ENCODE results near the gene CAMTA1.

The CAMTA1 gene

GRCh38 chr1:7721940-7722669 is 936.9 kb downstream of the CAMTA1 start:
- WGBS: 84% methylated on average over 4 of the region's 5 CpGs
- Histone ChIP-seq H3K4me3 (ENCODE audit: low read length) (no peak overlapping the region), H3K4me1 (ENCODE audit: insufficient read depth, low read length) (peaks cover 5% of the 10 kb centered on the region; the same call in 1 of the 2 replicates), H3K36me3 (ENCODE audit: insufficient read depth, low read length) (no peaks in the 10 kb centered on the region), H3K27ac (ENCODE audit: low read depth, low read length) (no peak overlapping the region), H3K9ac (ENCODE audit: low read depth, low read length) (no peak overlapping the region), H3K27me3 (ENCODE audit: insufficient read depth, low read length) (no peaks in the 10 kb centered on the region), H3K9me3 (ENCODE audit: insufficient read depth, low read depth, low read length) (no peaks in the 10 kb centered on the region)

DNA sequence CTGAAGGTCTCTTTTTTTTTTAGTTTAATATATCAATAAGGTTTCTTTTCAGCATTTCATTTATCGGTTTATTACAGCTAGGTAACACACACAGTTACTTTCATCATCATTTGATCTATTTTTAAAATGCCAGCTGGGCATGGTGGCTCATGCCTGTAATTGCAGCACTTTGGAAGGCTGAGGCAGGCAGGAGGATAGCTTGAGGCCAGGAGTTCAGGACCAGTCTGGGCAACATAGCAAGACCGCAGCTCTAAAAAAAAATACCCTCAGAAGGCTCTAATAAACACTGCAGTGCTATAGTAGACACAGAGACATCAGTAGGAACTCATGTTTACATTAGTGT is 937.4 kb downstream of the CAMTA1 start:
- Histone ChIP-seq H3K9me3 (ENCODE audit: insufficient read depth, low read depth, low read length) (no peaks in the 10 kb centered on the region), H3K36me3 (ENCODE audit: insufficient read depth, low read length) (no peaks in the 10 kb centered on the region), H3K27ac (ENCODE audit: low read depth, low read length) (no peak overlapping the region), H3K4me1 (ENCODE audit: insufficient read depth, low read length) (peaks cover 5% of the 10 kb centered on the region; the same call in 1 of the 2 replicates), H3K4me3 (ENCODE audit: low read length) (no peak overlapping the region), H3K27me3 (ENCODE audit: insufficient read depth, low read length) (no peaks in the 10 kb centered on the region), H3K9ac (ENCODE audit: low read depth, low read length) (no peak overlapping the region)
- 91% methylated on average over 1 of the region's 2 CpGs for WGBS

- H3K27me3 ChIP-seq (ENCODE audit: insufficient read depth, low read length): no peaks in the 10 kb centered on the region
- no peak overlapping the region for H3K4me3 ChIP-seq (ENCODE audit: low read length)
- WGBS: 96% methylated on average over 7 of the region's 7 CpGs
- H3K9me3 ChIP-seq (ENCODE audit: insufficient read depth, low read depth, low read length): no peaks in the 10 kb centered on the region
- no peaks in the 10 kb centered on the region for H3K4me1 ChIP-seq (ENCODE audit: insufficient read depth, low read length)
- no peak overlapping the region for H3K27ac ChIP-seq (ENCODE audit: low read depth, low read length)
- no peak overlapping the region for H3K9ac ChIP-seq (ENCODE audit: low read depth, low read length)
- no peaks in the 10 kb centered on the region for H3K36me3 ChIP-seq (ENCODE audit: insufficient read depth, low read length)
Observed at GRCh38 chr1:7726623-7727022, 941.4 kb downstream of the CAMTA1 start.

GRCh38 chr1:7727809-7728471 is 942.7 kb downstream of the CAMTA1 start:
- H3K27ac ChIP-seq (ENCODE audit: low read depth, low read length): no peak overlapping the region
- WGBS: 84% methylated on average over 14 of the region's 14 CpGs
- H3K9ac ChIP-seq (ENCODE audit: low read depth, low read length): no peak overlapping the region
- H3K36me3 ChIP-seq (ENCODE audit: insufficient read depth, low read length): no peaks in the 10 kb centered on the region
- no peaks in the 10 kb centered on the region for H3K4me1 ChIP-seq (ENCODE audit: insufficient read depth, low read length)
- H3K4me3 ChIP-seq (ENCODE audit: low read length): no peak overlapping the region
- no peaks in the 10 kb centered on the region for H3K9me3 ChIP-seq (ENCODE audit: insufficient read depth, low read depth, low read length)
- no peaks in the 10 kb centered on the region for H3K27me3 ChIP-seq (ENCODE audit: insufficient read depth, low read length)

GRCh38 chr1:7729761-7730160 is 944.5 kb downstream of the CAMTA1 start:
- Histone ChIP-seq H3K4me1 (ENCODE audit: insufficient read depth, low read length) (no peaks in the 10 kb centered on the region), H3K4me3 (ENCODE audit: low read length) (no peak overlapping the region), H3K9me3 (ENCODE audit: insufficient read depth, low read depth, low read length) (no peaks in the 10 kb centered on the region), H3K36me3 (ENCODE audit: insufficient read depth, low read length) (no peaks in the 10 kb centered on the region), H3K27ac (ENCODE audit: low read depth, low read length) (no peak overlapping the region), H3K27me3 (ENCODE audit: insufficient read depth, low read length) (no peaks in the 10 kb centered on the region), H3K9ac (ENCODE audit: low read depth, low read length) (no peak overlapping the region)
- 98% methylated on average over 5 of the region's 5 CpGs for WGBS

- H3K4me1 ChIP-seq (ENCODE audit: insufficient read depth, low read length): no peaks in the 10 kb centered on the region
- WGBS: 94% methylated on average over 19 of the region's 19 CpGs
- peaks cover 6% of the 10 kb centered on the region for H3K36me3 ChIP-seq (ENCODE audit: insufficient read depth, low read length)
- H3K27ac ChIP-seq (ENCODE audit: low read depth, low read length): no peak overlapping the region
- H3K9ac ChIP-seq (ENCODE audit: low read depth, low read length): no peak overlapping the region
- H3K9me3 ChIP-seq (ENCODE audit: insufficient read depth, low read depth, low read length): no peaks in the 10 kb centered on the region
- H3K27me3 ChIP-seq (ENCODE audit: insufficient read depth, low read length): no peaks in the 10 kb centered on the region
- H3K4me3 ChIP-seq (ENCODE audit: low read length): no peak overlapping the region
Observed at GRCh38 chr1:7732331-7732730, 947.1 kb downstream of the CAMTA1 start.

- Histone ChIP-seq H3K4me3 (ENCODE audit: low read length) (no peak overlapping the region), H3K27me3 (ENCODE audit: insufficient read depth, low read length) (no peaks in the 10 kb centered on the region), H3K9me3 (ENCODE audit: insufficient read depth, low read depth, low read length) (no peaks in the 10 kb centered on the region), H3K27ac (ENCODE audit: low read depth, low read length) (no peak overlapping the region), H3K9ac (ENCODE audit: low read depth, low read length) (no peak overlapping the region), H3K36me3 (ENCODE audit: insufficient read depth, low read length) (peaks cover 16% of the 10 kb centered on the region), H3K4me1 (ENCODE audit: insufficient read depth, low read length) (no peaks in the 10 kb centered on the region)
- WGBS: no CpG with 5 or more reads among the region's 2 CpGs
Observed at GRCh38 chr1:7733276-7733675, 948.0 kb downstream of the CAMTA1 start.

DNA sequence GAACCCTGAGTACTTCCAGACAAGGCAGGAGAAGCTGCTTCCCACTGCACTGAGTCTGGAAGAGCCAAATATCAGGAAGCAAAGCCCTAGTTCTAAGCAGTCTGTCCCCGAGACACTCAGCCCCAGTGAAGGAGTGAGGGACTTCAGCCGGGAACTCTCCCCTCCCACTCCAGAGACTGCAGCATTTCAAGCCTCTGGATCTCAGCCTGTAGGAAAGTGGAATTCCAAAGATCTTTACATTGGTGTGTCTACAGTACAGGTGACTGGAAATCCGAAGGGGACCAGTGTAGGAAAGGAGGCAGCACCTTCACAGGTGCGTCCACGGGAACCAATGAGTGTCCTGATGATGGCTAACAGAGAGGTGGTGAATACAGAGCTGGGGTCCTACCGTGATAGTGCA is 952.8 kb downstream of the CAMTA1 start:
- Histone ChIP-seq H3K4me1 (ENCODE audit: insufficient read depth, low read length) (no peaks in the 10 kb centered on the region), H3K27ac (ENCODE audit: low read depth, low read length) (no peak overlapping the region), H3K9me3 (ENCODE audit: insufficient read depth, low read depth, low read length) (no peaks in the 10 kb centered on the region), H3K9ac (ENCODE audit: low read depth, low read length) (no peak overlapping the region), H3K27me3 (ENCODE audit: insufficient read depth, low read length) (no peaks in the 10 kb centered on the region), H3K4me3 (ENCODE audit: low read length) (no peak overlapping the region), H3K36me3 (ENCODE audit: insufficient read depth, low read length) (peaks cover 25% of the 10 kb centered on the region)
- 94% methylated on average over 6 of the region's 6 CpGs for WGBS

GRCh38 chr1:7743346-7743745 is 958.1 kb downstream of the CAMTA1 start:
- Histone ChIP-seq H3K27me3 (ENCODE audit: insufficient read depth, low read length) (no peaks in the 10 kb centered on the region), H3K4me3 (ENCODE audit: low read length) (no peak overlapping the region), H3K4me1 (ENCODE audit: insufficient read depth, low read length) (no peaks in the 10 kb centered on the region), H3K9me3 (ENCODE audit: insufficient read depth, low read depth, low read length) (no peaks in the 10 kb centered on the region), H3K36me3 (ENCODE audit: insufficient read depth, low read length) (peaks cover 25% of the 10 kb centered on the region), H3K9ac (ENCODE audit: low read depth, low read length) (no peak overlapping the region), H3K27ac (ENCODE audit: low read depth, low read length) (no peak overlapping the region)
- 94% methylated on average over 6 of the region's 6 CpGs for WGBS

GRCh38 chr1:7744882-7745281 is 959.6 kb downstream of the CAMTA1 start:
- Histone ChIP-seq H3K4me3 (ENCODE audit: low read length) (no peak overlapping the region), H3K27me3 (ENCODE audit: insufficient read depth, low read length) (no peaks in the 10 kb centered on the region), H3K9me3 (ENCODE audit: insufficient read depth, low read depth, low read length) (no peaks in the 10 kb centered on the region), H3K4me1 (ENCODE audit: insufficient read depth, low read length) (no peaks in the 10 kb centered on the region), H3K36me3 (ENCODE audit: insufficient read depth, low read length) (peaks cover 20% of the 10 kb centered on the region), H3K27ac (ENCODE audit: low read depth, low read length) (no peak overlapping the region), H3K9ac (ENCODE audit: low read depth, low read length) (no peak overlapping the region)
- 93% methylated on average over 9 of the region's 9 CpGs for WGBS

- Histone ChIP-seq H3K27ac (ENCODE audit: low read depth, low read length) (no peak overlapping the region), H3K4me1 (ENCODE audit: insufficient read depth, low read length) (no peaks in the 10 kb centered on the region), H3K9me3 (ENCODE audit: insufficient read depth, low read depth, low read length) (no peaks in the 10 kb centered on the region), H3K36me3 (ENCODE audit: insufficient read depth, low read length) (peaks cover 23% of the 10 kb centered on the region), H3K27me3 (ENCODE audit: insufficient read depth, low read length) (no peaks in the 10 kb centered on the region), H3K9ac (ENCODE audit: low read depth, low read length) (no peak overlapping the region), H3K4me3 (ENCODE audit: low read length) (no peak overlapping the region)
- 95% methylated on average over 9 of the region's 10 CpGs for WGBS
Observed at GRCh38 chr1:7745783-7746182, 960.5 kb downstream of the CAMTA1 start.
